ENCODE results near the gene DHX30.

GRCh38 chr3:47783673-47784072 lies 19.3 kb upstream of the DHX30 start:
- TF ChIP-seq CTCF (IDR thresholded peaks at IDR 0.05) (no peak), EP300 (IDR thresholded peaks at IDR 0.05) (no peak)

Measured in upper lobe of left lung (tissue), 4 donors.